Measurements from ENCODE around the gene TRIM67.
"Not testable (repeated sequence)": the region's sequence is repeated elsewhere in the genome, so short reads cannot be mapped to it uniquely, and the experiment has no call there.

Gene TRIM67

DNA sequence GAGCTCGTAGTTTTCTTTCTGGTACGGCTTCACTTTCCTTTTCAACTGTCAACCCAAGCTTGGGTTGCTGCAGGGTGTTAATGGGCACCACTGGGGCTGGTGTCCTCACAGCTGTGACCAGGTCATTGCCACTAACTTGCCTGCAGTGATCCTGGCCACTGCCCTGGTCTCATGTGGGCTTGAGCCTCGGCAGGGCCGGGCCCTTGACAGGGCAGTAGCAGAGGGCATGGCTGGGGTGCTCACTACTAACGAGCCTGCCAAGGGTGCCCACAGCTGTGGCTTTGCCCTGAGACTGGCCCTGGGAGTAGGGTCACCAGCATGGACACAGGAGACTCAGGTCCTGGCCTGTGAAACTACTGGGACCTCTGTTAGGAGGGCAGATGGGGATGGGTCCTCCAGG lies 47.7 kb downstream of the TRIM67 start:
- no peak for DNase-seq

DNA sequence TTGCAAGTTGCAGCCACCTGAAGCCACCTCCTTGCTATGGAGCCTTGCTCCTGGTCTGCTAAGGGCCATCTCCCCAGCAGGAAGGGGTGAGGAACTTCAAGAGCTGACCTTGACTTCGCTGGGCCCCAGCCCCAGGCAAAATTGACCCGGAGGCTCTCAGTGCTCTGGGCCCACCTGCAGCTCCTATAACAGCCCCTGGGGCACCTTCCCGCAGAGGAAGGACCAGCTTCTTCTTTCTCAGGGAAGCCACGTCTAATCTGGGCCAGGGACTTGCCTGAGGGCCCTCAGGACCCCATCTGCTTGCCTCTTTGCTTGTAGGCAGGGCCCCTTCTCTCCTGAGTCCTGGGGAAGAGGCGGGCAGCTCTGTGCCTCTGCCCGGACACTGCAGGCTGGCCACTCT lies 48.3 kb downstream of the TRIM67 start:
- DNase-seq = no peak

DNA sequence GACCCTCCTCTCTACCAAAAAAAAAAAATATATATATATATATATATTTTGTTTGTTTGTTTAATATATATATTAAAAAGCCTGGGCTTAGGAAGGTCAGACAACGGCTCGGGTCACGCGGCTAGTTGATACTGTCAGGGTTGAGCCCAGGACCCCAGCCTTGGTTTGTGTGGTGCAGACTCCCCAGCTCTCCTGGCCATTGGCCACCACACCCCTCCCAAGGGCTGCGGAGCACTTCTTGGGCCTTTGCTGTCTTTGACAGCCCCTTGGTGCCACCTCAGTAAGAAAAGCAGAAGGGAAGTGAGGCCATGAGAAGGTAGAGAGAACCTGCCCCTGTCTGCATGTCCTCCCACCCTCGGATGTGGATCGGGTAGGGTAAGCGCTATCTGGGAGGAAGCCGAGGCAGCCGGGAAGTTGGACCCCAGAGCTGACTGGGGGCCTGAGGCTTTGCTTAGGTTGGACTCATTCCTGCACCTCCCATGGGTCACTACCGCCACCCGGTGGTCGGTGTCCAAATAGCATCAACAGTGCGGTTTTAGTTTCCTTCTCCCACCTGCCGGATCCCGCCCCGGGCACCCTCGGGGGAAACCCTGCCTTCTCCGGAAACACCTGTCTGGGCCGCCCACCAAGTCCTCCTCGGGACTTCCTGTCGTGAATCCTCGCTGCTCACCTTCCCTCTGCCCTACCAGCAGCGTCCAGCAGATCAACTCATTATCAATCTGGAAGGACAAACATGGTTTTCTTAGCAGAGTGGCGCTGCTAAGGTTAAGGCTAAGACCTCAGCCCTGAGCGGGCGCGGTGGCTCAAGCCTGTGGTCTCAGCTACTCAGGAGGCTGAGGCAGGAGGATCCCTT lies 49.4 kb downstream of the TRIM67 start:
- peak; percentile 59 for DNase-seq

DNA sequence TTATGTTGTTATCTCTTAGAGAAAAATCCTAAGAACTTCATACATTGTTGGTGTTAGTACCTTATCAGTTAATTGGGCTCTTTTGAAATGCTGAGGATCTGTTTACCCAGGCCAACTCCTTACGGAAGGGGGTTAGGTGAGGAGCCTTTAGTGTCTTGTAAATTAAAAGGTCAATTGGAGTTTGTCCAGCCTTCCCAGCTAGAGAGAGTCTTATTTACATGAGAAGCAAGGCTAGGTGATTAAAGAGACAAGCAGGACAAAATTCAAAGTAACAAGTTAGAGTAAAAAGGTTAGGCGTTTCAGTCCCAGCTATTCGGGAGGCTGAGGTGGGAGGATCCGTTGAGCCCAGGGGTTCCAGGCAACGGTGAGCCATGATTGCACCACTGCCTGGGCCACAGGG lies 50.4 kb downstream of the TRIM67 start:
- DNase-seq = not testable (repeated sequence)

DNA sequence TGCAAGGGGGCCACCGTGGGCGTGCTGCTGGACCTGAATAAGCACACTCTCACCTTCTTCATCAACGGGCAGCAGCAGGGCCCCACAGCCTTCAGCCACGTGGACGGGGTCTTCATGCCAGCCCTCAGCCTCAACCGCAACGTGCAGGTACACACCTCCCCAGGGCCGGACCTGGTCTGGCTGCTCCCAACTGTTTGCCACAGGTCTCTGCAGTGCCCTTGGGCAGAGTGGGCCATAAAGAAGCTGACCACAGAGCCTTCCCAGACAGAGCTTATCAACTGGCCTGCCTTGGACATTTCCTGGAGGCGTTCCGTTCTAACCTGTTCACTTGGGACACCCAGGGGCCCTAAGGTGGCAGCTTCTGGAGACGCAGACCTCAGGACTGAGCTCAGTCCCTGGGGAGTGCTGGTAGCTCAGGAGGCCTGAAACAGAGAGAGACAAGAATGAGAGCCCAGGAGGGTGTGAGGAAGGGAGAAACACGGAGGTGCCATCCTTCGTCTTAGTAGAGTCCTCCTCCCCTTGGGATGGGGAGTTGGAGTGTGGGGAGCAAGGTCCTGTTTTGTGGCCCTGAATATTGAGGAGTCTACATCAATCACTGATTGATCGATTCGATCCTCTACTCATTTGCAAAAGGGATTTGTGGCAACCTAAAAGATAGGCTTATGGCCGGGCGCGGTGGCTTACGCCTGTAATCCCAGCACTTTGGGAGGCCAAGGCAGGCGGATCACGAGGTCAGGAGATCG lies 52.1 kb downstream of the TRIM67 start:
- no peak for DNase-seq

DNA sequence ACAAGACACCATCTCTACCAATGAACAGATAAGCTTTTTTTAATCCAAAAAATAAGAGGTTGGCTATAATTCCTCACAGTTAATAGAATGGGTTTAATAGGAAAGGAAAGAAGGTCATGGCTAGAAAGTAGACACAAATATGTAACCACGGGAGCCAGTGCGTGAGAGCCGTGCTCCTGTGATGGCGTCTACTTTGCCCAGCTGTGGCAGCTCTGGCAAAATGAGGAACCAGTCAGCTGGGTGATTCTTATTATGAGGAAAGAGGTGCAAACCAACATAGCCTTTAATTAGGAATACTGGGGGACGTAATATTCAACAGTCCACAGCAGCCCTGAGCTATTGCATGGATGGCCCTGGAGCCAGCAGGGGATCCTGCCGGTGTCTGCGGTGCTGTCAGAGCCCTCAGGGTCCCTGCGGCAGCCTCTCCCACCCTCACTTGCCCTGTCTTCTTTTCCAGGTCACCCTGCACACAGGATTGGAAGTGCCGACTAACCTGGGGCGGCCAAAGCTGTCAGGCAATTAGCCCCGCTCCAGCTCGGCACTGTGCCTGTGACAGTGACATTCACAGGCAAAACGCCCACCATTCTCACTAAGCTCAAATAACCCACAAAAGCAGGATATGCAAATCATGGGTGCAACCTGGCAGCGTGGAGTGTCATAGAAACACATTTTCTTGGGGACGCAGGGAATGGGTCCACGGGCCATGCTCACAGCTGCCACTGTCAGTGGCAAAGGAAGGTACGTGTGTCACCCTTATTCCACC lies 53.2 kb downstream of the TRIM67 start:
- DNase-seq = peak; percentile 21

DNA sequence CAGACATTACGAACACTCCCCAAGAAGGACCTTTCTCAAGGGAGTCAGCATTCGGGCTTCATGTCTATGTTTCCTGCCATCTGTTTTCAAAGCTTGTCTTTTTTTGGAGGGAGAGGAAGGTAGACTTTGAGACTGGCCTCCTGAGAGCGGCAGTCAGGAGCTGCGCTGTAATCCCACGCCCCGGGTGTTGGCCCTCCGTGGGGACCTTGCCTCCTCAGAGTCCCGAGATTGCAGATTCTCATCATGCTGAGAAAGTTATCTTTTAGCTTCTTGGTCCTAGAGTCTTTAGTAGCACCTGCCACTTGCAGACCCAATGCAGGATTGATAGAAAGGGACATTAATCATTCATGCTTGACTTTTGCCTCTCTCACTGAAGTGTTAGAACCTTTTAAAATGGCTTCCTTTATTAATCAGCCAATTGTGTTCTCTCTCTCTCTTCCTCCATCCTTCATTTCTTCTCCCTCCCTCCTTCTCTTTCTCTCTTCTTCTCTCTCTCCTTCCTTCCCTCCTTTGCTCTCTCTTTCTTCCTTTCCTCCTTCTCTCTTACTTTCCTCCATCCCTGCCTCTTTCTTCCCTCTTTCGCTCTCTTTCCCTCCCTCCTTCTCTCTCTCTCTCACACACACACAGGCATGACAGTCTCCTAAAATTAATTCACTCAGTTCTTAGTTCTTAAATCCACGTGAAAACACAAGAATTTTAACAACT lies 54.0 kb downstream of the TRIM67 start:
- no peak for DNase-seq

DNA sequence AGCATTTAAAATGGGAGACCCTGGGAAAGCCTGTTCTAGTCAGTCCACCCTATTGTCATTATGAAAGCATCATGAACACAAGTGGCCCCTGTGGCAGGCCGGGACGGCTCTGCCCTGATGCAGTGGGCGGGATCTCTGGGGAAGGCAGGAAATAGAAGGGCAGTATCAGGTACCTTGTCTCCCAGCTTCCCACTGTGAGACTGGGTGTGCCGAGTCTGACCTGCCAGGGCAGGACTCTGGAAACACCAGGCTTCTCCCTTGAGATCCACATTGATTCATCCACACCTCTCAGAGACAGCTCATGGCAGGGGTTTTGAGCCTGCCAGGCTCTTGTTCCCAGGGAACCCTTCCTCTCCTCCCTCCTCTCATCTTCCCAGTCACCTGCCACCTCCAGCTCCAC lies 54.6 kb downstream of the TRIM67 start:
- no peak for DNase-seq

DNA sequence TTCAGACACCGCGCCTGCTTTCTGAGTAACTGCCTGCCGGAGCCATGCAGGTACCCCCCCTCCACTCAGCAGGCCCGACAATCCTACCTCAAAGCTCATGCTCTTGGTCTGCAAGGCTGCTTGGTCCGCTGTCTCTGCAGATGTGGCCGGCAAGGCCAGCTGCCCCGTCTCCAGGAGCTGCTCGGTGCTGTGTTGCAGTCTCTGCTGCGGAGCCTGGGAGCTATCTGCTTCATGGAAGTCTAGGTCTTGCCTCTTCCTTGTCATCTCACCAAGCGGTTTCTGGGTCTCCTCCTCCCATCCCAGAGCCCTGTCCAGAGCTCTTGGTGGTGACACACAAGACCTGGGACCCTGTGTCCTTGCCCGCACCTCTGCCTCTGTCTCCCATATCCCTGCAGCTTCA lies 55.2 kb downstream of the TRIM67 start:
- DNase-seq = no peak

DNA sequence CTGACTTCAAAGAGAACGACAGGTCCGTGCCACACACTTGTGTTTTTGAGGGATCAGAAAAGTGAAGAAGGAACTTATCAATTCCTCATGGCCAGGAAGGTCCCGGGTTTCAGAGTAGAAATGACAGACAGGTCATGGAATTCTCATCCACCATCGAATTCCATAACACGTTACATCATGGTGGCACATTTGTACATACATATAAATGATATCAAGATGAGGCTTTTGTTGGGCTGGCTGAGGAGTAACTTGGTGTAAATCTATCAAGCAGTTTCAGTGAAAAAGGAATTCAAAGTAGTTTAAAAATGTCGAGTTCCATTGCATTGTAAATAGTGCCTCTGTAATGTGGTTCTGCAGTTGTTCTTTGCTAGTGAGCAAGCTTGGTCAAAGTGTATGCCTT lies 56.2 kb downstream of the TRIM67 start:
- DNase-seq = no peak

DNA sequence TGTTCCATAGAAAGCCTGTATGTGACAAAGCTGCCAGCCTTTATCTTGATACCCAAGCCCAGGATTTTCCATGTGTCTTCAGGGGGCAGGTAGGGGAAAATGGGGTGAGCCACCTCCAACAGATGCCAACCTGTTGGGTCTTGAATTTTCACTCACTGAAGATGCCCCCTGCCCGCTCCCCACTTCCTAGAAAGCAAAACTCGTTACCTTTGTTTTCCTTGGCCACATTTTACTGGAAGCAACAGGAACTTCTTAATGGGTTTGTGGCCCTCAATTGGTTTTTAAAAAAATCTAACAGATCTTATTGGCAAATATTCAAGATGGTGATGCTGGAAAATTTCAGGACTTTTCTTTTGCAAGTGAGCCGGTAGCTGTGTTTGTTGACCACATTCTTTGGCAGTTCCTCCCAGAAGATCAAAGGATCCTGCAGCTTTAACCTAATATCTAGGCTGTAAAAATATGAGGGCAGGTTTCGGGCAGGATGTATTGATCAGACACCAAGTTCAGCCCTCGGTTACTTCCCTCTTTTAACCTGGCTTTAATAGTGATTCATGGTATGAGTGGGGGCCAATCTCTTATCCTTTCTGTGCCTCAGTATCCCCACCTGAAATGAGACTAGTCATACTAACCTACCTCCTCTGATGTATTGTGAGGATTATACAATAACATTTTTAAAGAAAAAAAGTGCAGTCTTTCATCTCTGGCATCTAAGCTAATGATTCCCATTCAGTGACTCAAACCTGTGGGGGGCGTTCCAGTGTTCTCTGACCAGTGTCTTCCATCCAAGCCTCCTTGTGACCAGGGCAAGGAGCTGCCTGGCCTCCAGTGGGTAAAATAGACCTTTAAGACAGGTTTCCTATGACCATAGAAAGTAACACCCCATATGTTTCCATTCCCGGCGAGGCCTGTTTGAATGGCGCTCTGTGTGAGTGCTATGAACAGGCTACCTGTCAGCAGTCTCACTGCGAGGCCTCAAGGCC lies 57.9 kb downstream of the TRIM67 start:
- no peak for DNase-seq

DNA sequence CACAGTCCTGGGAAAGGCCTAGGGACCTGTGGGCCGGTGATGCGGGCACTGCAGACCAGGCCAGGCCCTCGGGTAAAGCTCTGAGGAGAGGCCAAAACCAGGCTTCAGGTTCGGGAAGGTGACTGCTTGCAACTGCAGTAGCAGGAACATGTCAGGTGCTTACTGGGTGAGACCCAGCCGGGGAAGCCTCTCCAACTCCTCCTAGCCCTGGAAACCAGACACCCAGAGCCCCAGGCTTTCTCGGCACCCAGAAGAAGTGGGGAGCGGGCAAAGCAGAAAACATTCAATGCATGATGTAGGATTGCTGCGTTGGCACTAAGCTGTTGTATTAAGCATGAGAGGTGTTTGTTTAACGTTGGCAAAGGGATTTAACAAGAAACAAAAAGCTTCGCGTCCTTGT lies 58.9 kb downstream of the TRIM67 start:
- no peak for DNase-seq

DNA sequence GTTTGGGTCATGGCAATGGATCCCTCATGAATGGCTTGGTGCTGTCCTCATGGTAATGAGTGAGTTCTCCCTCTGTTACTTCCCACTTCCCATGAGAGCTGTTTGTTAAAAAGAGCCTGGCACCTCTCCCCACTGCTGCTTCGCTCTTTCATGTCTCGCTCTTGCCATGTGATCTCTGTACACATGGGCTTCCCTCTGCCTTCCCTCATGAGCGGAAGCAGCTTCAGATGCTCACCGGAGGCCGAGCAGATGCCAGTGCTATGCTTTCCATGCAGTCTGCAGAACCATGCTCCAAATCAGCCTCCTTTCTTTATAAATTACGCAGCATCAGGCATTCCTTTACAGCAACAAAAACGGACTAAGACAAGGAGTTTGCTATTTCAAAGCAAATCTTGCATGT lies 64.3 kb downstream of the TRIM67 start:
- no peak for DNase-seq

DNA sequence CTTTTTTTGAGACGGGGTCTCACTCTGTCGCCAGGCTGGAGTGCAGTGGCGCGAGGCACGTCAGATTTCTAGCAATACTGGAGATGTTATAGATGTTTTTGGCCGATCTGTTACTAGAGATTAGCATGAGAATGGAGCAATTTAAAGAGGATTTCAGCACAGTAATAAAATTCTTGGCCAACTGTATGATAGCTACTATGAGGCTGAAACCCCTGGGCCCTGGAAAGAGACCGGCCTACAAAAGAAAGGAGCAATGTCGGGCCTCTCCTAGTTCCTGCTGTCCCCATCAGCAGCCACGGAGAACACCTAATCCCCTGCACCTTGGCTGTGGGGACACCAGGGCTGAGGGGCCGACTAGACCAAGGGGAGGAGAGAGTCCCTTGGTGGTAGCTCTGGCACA lies 69.7 kb downstream of the TRIM67 start:
- DNase-seq = no peak

DNA sequence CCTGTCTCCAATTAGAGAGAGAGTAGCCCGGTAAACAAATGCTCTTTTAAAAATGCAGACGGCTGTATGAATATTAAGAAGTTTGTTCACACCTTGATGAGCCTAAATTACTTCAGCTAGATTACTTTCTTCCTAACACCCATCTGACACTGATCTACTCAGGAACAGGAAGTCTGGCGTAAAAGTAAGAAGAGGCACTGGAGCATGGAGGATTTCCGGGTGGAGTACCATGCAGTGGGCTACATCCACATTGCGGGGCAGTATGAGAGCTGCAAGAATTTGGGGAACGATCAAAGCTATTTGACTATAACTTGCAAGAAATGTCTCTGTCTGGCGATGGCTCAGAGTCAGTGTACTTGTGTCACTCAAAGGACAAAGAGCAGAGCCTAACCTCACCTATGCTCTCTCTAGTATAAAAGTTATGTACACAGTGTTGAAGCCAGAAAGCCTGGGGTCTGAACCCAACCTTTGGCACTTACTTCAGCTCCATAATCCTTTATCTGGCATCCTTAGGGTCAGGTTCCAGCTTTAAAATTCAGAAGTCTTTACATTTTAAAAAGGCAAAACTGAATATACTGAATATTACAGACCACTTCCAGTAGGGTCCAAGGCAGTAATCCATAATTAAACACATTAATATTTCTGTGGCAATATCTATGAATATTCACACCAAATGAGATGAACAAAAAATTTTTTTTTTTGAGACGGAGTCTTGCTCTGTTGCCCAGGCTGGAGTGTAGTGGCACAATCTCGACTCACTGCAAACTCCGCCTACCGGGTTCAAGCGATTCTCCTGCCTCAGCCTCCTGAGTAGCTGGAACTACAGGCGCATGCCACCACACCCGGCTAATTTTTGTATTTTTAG lies 71.2 kb downstream of the TRIM67 start:
- no peak for DNase-seq

DNA sequence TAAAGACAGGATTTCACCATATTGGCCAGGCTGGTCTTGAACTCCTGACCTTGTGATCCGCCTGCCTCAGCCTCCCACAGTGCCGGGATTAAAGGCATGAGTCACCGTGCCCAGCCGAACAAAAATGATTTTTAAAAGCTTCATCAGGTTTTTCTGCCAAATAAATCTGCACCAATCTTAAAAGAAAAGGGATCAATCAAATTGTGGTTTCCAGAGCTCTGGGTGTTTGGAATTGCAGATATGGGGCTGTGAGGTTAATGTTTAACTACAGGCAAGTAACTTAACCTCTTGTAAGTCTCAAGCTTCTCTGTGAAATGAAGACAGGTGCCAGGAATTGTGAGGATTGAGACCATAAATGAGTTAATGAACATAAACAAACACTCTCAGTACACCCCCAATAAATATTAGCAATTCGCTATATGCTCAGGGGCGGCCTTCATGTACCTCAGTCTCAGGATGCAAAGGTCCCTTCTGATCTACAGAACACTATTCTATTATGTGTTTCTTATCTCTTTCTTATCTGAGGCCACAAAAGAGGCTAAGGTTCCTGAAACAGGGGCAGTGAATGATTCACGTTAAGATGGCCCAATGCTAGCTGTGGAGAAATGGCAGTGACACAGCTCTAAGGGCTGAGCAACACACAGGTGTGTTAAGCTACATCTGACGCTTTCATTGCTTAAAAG lies 72.0 kb downstream of the TRIM67 start:
- DNase-seq = no peak

DNA sequence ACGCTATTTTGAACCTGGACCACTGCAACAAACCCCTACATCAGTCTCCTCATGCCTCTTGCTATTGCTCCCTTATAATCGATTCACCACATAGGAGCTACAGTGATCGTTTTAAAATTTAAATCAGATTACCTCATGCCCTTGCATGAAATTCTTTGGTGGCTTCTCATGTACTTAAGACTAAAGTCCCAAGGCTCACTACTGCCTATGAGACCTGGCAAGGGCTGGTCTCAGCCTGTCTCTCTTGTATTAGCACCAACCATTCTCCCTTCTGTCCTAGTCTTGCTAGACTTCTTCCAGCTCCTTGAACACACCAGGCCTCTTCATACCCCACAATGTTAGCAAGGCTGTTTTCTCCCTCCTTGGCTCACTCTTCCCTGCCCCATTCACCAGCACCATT lies 72.6 kb downstream of the TRIM67 start:
- DNase-seq = no peak

DNA sequence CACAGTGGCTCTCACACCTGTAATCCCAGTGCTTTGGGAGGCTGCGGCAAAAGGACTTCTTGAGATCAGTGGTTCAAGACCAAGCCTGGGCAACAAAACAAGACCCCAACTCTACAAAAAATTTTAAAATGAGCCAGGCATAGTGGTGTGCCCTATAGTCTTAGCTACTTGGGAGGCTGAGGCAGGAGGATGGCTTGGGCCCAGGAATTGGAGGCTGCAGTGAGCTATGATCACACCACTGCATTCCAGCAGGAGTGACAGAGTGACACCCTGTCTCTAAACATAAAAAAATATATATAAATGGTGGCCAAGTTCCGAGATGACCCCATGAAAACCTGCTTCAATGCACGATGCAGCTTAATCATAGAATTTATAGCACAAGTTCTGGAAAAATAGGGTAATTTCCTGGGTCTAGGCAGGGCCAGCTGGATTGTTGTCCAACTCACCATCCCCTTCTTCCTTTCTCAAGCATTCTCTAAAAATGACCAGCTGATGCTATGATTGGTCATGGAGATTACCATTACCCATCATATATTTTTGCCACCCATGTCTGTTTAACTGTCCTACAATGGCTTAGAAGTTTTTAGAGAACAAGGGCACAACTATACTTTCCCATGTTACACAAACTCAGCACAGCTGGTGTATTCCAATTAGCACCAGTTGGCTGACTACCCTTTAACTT lies 73.8 kb downstream of the TRIM67 start:
- DNase-seq = no peak

DNA sequence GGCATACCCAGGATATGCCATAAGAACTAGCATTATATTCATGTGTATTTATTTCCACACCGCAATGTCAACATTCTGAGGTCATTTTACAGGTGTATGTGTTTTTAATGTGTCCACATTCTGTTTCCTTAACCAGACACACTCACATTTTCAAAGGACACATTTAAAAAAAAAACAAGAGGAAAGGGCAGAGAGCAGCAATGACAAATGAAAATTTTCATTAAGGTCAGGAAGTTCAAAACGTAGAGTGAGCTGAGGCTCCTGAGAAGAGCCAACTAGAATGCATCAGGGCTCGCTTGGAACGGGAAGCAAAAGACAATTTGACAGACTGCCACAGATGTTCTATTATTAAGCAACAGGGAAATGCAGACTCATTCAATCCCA lies 74.3 kb downstream of the TRIM67 start:
- DNase-seq = no peak

DNA sequence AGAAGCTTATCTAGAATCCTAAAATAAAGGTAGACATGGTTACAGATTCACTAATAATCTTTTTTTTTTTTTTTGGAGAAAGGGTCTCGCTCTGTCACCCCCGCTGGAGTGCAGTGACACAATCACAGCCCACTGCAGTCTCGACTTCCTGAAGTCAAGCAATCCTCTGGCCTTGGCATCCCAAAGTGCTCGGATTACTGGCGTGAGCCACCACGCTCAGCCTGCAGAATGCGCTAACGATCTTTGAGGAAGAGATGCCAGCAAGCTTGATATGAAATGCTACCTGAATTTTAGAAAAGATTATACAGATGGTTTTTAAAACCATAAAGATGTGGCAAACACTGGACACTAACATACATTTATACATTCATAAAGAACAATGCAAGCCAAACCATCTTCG lies 75.1 kb downstream of the TRIM67 start:
- DNase-seq = no peak

All from inflammatory macrophage treated with lipopolysaccharide for 4 hours (primary cell).